HepG2 (cell line): ENCODE results near the gene GTF2I.

Experiments
- KDM4B ChIP-seq: sonication (generic); formaldehyde crosslinking; IDR thresholded peaks from 2 replicates; pipeline ENCODE4 v1.4.0; 2020; ENCODE audit warnings: missing genetic modification reagents
- MYC ChIP-seq: sonication (generic); formaldehyde crosslinking; IDR thresholded peaks from 2 replicates; pipeline ENCODE4 v1.9.0; 2021; ENCODE audit warnings: missing genetic modification reagents, borderline replicate concordance
- NBN ChIP-seq: fragments of 450-650 bp; conservative IDR thresholded peaks from 2 replicates; pipeline ENCODE4 v1.6.1; 2017
- RNF219 ChIP-seq: sonication (generic); formaldehyde crosslinking; IDR thresholded peaks from 2 replicates; pipeline ENCODE4 v1.5.0; 2020; ENCODE audit warnings: mild to moderate bottlenecking, missing genetic modification reagents
- ZNF607 ChIP-seq: sonication (generic); formaldehyde crosslinking; IDR thresholded peaks from 2 replicates; pipeline ENCODE4 v1.5.1; 2020; ENCODE audit warnings: missing genetic modification reagents, mild to moderate bottlenecking, borderline replicate concordance
- TF ChIP-seq, protein P1 (sequence below): sonication (generic); formaldehyde crosslinking; IDR thresholded peaks from one replicate; pipeline ENCODE4 v1.5.1; 2020; ENCODE audit warnings: mild to moderate bottlenecking, missing genetic modification reagents; ENCODE audit errors: not compliant biosample characterization
- TF ChIP-seq, protein P2 (sequence below): sonication (generic); formaldehyde crosslinking; IDR thresholded peaks from 2 replicates; pipeline ENCODE4 v1.4.0; 2020; ENCODE audit warnings: missing genetic modification reagents
- TF ChIP-seq, protein P3 (sequence below): sonication (generic); formaldehyde crosslinking; IDR thresholded peaks from 2 replicates; pipeline ENCODE4 v1.5.0; 2020; ENCODE audit warnings: mild to moderate bottlenecking, missing genetic modification reagents, moderate library complexity

GRCh38 chr7:74625446-74625845 is 32.1 kb upstream of the GTF2I start:
- TF ChIP-seq MYC (CRISPR knock-in tag) (no peak), RNF219 (CRISPR knock-in tag) (no peak), NBN (no peak), ZNF607 (no peak), KDM4B (CRISPR knock-in tag) (no peak)
- TF ChIP-seq, protein P1, sequence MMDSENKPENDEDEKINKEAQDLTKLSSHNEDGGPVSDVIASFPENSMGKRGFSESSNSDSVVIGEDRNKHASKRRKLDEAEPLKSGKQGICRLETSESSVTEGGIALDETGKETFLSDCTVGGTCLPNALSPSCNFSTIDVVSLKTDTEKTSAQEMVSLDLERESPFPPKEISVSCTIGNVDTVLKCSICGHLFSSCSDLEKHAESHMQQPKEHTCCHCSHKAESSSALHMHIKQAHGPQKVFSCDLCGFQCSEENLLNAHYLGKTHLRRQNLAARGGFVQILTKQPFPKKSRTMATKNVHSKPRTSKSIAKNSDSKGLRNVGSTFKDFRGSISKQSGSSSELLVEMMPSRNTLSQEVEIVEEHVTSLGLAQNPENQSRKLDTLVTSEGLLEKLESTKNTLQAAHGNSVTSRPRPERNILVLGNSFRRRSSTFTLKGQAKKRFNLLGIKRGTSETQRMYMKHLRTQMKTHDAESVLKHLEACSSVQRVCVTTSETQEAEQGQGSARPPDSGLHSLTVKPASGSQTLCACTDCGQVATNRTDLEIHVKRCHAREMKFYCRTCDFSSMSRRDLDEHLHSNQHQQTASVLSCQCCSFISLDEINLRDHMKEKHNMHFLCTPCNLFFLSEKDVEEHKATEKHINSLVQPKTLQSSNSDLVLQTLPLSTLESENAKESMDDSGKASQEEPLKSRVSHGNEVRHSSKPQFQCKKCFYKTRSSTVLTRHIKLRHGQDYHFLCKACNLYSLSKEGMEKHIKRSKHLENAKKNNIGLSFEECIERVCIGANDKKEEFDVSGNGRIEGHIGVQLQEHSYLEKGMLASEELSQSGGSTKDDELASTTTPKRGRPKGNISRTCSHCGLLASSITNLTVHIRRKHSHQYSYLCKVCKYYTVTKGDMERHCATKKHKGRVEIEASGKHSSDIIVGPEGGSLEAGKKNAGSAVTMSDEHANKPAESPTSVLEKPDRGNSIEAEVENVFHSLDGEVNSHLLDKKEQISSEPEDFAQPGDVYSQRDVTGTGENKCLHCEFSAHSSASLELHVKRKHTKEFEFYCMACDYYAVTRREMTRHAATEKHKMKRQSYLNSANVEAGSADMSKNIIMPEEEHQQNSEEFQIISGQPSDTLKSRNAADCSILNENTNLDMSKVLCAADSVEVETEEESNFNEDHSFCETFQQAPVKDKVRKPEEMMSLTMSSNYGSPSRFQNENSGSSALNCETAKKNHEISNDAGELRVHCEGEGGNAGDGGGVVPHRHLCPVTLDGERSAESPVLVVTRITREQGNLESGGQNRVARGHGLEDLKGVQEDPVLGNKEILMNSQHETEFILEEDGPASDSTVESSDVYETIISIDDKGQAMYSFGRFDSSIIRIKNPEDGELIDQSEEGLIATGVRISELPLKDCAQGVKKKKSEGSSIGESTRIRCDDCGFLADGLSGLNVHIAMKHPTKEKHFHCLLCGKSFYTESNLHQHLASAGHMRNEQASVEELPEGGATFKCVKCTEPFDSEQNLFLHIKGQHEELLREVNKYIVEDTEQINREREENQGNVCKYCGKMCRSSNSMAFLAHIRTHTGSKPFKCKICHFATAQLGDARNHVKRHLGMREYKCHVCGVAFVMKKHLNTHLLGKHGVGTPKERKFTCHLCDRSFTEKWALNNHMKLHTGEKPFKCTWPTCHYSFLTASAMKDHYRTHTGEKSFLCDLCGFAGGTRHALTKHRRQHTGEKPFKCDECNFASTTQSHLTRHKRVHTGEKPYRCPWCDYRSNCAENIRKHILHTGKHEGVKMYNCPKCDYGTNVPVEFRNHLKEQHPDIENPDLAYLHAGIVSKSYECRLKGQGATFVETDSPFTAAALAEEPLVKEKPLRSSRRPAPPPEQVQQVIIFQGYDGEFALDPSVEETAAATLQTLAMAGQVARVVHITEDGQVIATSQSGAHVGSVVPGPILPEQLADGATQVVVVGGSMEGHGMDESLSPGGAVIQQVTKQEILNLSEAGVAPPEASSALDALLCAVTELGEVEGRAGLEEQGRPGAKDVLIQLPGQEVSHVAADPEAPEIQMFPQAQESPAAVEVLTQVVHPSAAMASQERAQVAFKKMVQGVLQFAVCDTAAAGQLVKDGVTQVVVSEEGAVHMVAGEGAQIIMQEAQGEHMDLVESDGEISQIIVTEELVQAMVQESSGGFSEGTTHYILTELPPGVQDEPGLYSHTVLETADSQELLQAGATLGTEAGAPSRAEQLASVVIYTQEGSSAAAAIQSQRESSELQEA (CRISPR knock-in tag): no peak
- TF ChIP-seq, protein P2, sequence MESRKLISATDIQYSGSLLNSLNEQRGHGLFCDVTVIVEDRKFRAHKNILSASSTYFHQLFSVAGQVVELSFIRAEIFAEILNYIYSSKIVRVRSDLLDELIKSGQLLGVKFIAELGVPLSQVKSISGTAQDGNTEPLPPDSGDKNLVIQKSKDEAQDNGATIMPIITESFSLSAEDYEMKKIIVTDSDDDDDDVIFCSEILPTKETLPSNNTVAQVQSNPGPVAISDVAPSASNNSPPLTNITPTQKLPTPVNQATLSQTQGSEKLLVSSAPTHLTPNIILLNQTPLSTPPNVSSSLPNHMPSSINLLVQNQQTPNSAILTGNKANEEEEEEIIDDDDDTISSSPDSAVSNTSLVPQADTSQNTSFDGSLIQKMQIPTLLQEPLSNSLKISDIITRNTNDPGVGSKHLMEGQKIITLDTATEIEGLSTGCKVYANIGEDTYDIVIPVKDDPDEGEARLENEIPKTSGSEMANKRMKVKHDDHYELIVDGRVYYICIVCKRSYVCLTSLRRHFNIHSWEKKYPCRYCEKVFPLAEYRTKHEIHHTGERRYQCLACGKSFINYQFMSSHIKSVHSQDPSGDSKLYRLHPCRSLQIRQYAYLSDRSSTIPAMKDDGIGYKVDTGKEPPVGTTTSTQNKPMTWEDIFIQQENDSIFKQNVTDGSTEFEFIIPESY (CRISPR knock-in tag): no peak
- TF ChIP-seq, protein P3, sequence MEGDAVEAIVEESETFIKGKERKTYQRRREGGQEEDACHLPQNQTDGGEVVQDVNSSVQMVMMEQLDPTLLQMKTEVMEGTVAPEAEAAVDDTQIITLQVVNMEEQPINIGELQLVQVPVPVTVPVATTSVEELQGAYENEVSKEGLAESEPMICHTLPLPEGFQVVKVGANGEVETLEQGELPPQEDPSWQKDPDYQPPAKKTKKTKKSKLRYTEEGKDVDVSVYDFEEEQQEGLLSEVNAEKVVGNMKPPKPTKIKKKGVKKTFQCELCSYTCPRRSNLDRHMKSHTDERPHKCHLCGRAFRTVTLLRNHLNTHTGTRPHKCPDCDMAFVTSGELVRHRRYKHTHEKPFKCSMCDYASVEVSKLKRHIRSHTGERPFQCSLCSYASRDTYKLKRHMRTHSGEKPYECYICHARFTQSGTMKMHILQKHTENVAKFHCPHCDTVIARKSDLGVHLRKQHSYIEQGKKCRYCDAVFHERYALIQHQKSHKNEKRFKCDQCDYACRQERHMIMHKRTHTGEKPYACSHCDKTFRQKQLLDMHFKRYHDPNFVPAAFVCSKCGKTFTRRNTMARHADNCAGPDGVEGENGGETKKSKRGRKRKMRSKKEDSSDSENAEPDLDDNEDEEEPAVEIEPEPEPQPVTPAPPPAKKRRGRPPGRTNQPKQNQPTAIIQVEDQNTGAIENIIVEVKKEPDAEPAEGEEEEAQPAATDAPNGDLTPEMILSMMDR (CRISPR knock-in tag): 0 out of 2 replicates have a peak, but pooled peaks have one; percentile 18
